IMR-90 (cell line): ENCODE results near the gene IRF2BP2.

Experiments used
- CHD1 ChIP-seq: IDR thresholded peaks from 2 replicates; pipeline ENCODE4 v1.6.1; 2012; ENCODE audit warnings: low read depth, low read length, improper control_type of control experiment
- POLR2A ChIP-seq: IDR thresholded peaks from 2 replicates; pipeline ENCODE4 v1.6.1; 2012; ENCODE audit warnings: mild to moderate bottlenecking, low read depth, low read length
- RAD21 ChIP-seq: IDR thresholded peaks from 2 replicates; pipeline ENCODE4 v1.6.1; 2012; ENCODE audit warnings: low read length, improper control_type of control experiment
- TF ChIP-seq, protein P1 (sequence below): conservative IDR thresholded peaks from 2 replicates; pipeline ENCODE4 v1.5.1; 2012; ENCODE audit warnings: mild to moderate bottlenecking, low read depth, low read length, improper control_type of control experiment

DNA sequence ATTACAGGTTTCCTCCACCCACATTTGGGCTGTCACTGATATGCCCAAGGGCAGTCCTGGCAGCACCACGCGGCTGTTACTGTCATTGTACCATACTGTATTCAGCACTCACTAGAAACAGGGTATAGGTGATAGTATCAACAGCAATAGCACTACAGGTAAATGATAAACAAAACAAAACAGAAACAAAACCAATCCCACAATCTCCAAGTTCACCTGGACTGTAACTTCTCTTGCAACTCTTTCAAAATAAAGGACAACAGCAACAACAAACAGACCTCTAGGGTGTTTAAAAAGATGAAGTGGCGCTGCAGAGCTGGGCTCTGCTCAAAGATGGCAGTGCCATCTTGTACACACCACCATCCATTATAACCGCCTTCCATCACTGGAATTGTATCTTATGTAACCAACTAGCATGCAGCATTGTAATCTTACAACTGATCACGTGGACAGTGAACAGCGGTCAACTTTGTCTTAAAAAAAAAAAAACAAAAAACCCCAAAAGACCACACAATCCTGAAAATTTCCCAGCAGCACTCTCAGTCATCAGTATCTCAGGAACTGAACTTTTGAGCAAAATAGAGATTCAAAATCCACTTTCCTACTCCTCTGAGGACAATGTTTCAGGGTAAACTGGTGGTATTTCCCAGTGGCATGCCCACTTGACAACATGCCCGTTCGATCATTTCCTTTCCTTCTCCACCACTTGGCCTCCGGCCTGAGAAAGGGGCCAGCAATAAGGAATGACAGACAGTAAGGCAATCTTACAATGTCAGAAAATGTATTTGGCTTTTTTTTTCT is 3.8 kb downstream of the IRF2BP2 start:
- TF ChIP-seq, protein P1, sequence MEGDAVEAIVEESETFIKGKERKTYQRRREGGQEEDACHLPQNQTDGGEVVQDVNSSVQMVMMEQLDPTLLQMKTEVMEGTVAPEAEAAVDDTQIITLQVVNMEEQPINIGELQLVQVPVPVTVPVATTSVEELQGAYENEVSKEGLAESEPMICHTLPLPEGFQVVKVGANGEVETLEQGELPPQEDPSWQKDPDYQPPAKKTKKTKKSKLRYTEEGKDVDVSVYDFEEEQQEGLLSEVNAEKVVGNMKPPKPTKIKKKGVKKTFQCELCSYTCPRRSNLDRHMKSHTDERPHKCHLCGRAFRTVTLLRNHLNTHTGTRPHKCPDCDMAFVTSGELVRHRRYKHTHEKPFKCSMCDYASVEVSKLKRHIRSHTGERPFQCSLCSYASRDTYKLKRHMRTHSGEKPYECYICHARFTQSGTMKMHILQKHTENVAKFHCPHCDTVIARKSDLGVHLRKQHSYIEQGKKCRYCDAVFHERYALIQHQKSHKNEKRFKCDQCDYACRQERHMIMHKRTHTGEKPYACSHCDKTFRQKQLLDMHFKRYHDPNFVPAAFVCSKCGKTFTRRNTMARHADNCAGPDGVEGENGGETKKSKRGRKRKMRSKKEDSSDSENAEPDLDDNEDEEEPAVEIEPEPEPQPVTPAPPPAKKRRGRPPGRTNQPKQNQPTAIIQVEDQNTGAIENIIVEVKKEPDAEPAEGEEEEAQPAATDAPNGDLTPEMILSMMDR = no peak
- no peak; the same call in 1 of the 2 replicates for TF ChIP-seq POLR2A
- peak; percentile 68; the same call in 1 of the 2 replicates for TF ChIP-seq CHD1
- TF ChIP-seq RAD21 = 0 out of 2 replicates have a peak, but pooled peaks have one; percentile 4
